Neuronal stem cell (in vitro differentiated cells): ENCODE data around the gene BCAS3.

Experiments used
- DNase-seq: peaks from one replicate; pipeline ENCODE4 v3.0.0-alpha.2; 2013; ENCODE audit warnings: low spot score
- H2AFZ ChIP-seq: one replicate; pipeline ENCODE4 v1.6.1; 2013; ENCODE audit warnings: mild to moderate bottlenecking, low read length, inconsistent platforms
- H2AK5ac ChIP-seq: 2 replicates; pipeline ENCODE4 v1.6.1; 2013; ENCODE audit warnings: low read depth, mild to moderate bottlenecking, inconsistent platforms, low read length, moderate library complexity, mixed read lengths
- H2BK120ac ChIP-seq: 2 replicates; pipeline ENCODE4 v1.6.1; 2013; ENCODE audit warnings: low read depth, mild to moderate bottlenecking, inconsistent platforms, low read length, moderate library complexity, mixed read lengths
- H2BK12ac ChIP-seq: one replicate; pipeline ENCODE4 v1.6.1; 2013; ENCODE audit warnings: low read length, inconsistent platforms
- H2BK15ac ChIP-seq: 2 replicates; pipeline ENCODE4 v1.6.1; 2013; ENCODE audit warnings: mild to moderate bottlenecking, low read length, inconsistent platforms, mixed read lengths
- H2BK5ac ChIP-seq: one replicate; pipeline ENCODE4 v1.6.1; 2013; ENCODE audit warnings: inconsistent platforms, mild to moderate bottlenecking, low read length, moderate library complexity
- H3K14ac ChIP-seq: one replicate; pipeline ENCODE4 v1.6.1; 2013; ENCODE audit warnings: low read length, inconsistent platforms
- H3K18ac ChIP-seq: 2 replicates; pipeline ENCODE4 v1.6.1; 2013; ENCODE audit warnings: low read length, inconsistent platforms
- H3K23ac ChIP-seq: 2 replicates; pipeline ENCODE4 v1.6.1; 2013; ENCODE audit warnings: low read depth, mild to moderate bottlenecking, mixed read lengths, low read length, inconsistent platforms; ENCODE audit not compliant: poor library complexity
- H3K27ac ChIP-seq: replicated peaks from 3 replicates; pipeline ENCODE4 v1.5.1; 2013; ENCODE audit warnings: low read length, inconsistent platforms
- H3K27me3 ChIP-seq, 3 experiments: 2 replicates each; pipeline ENCODE4 v1.6.1; 2013; ENCODE audit warnings: low read length in 3 of 3, mild to moderate bottlenecking in 2 of 3, inconsistent platforms in 1 of 3, low read depth in 1 of 3, mixed read lengths in 1 of 3, moderate library complexity in 1 of 3; ENCODE audit not compliant: control insufficient read depth in 3 of 3, insufficient read depth in 3 of 3
- H3K36me3 ChIP-seq, 2 donors: replicated peaks in 1 of 2; 2 replicates each; pipeline ENCODE4 v1.6.1; 2013; ENCODE audit warnings: low read length in 2 of 2; ENCODE audit not compliant: control insufficient read depth in 2 of 2, insufficient read depth in 2 of 2
- H3K4ac ChIP-seq: 2 replicates; pipeline ENCODE4 v1.6.1; 2013; ENCODE audit warnings: inconsistent platforms, mild to moderate bottlenecking, low read length, moderate library complexity
- H3K4me1 ChIP-seq, 2 donors: 1 replicate in 1 of 2; 2 replicates in 1 of 2; pipeline ENCODE4 v1.6.1; 2013; ENCODE audit warnings: low read length in 2 of 2, low read depth in 1 of 2; ENCODE audit not compliant: control insufficient read depth in 2 of 2, insufficient read depth in 1 of 2
- H3K4me2 ChIP-seq: one replicate; pipeline ENCODE4 v1.6.1; 2013; ENCODE audit warnings: mild to moderate bottlenecking, low read length, inconsistent platforms; ENCODE audit not compliant: insufficient read depth, poor library complexity, severe bottlenecking
- H3K4me3 ChIP-seq, 2 donors: 2 replicates each; pipeline ENCODE4 v1.5.1; 2013; ENCODE audit warnings: low read length in 2 of 2, mild to moderate bottlenecking in 2 of 2, inconsistent platforms in 1 of 2, moderate library complexity in 1 of 2
- H3K79me1 ChIP-seq: one replicate; pipeline ENCODE4 v1.6.1; 2013; ENCODE audit warnings: low read depth, mild to moderate bottlenecking, inconsistent platforms, low read length, moderate library complexity
- H3K9ac ChIP-seq: one replicate; pipeline ENCODE4 v1.6.1; 2013; ENCODE audit warnings: mild to moderate bottlenecking, low read depth, low read length, inconsistent platforms; ENCODE audit not compliant: poor library complexity
- H3K9me3 ChIP-seq, 2 donors: replicated peaks in 1 of 2; 2 replicates each; pipeline versions ENCODE3 to v1.6.1; 2013; ENCODE audit warnings: low read length in 2 of 2, mild to moderate bottlenecking in 2 of 2, inconsistent platforms in 1 of 2, low read depth in 1 of 2, mixed read lengths in 1 of 2, moderate library complexity in 1 of 2; ENCODE audit not compliant: control insufficient read depth in 2 of 2, insufficient read depth in 1 of 2
- H4K8ac ChIP-seq: one replicate; pipeline ENCODE4 v1.6.1; 2013; ENCODE audit warnings: low read depth, mild to moderate bottlenecking, inconsistent platforms, low read length, moderate library complexity
- H4K91ac ChIP-seq: one replicate; pipeline ENCODE4 v1.6.1; 2013; ENCODE audit warnings: low read length, low read depth, mild to moderate bottlenecking, inconsistent platforms; ENCODE audit not compliant: poor library complexity
- WGBS, 2 donors: extraction: QIAGEN DNeasy Blood & Tissue Kit; methylation state at CpG; one replicate each; pipeline ENCODE4 v1.1.7; 2013; ENCODE audit warnings: missing lambda C conversion rate in 2 of 2, mixed read lengths in 1 of 2; ENCODE audit not compliant: insufficient read length in 2 of 2, insufficient replicate concordance in 1 of 2; ENCODE audit errors: extremely low coverage in 2 of 2; 5-methylcytosine and 5-hydroxymethylcytosine counted together

The BCAS3 gene

GRCh38 chr17:61131585-61131984, 453.9 kb downstream of the BCAS3 start:
- no peak overlapping the region for H4K91ac ChIP-seq
- H2BK15ac ChIP-seq, result no peak overlapping the region
- no peak overlapping the region for H2BK120ac ChIP-seq
- no CpG with 5 or more reads among the region's 2 CpGs for WGBS, 2 donors
- H4K8ac ChIP-seq, result no peak overlapping the region
- H3K4me2 ChIP-seq, result no peak overlapping the region
- DNase-seq, result no peak
- no peaks in the 10 kb centered on the region for H3K27me3 ChIP-seq
- no peak overlapping the region for H3K9ac ChIP-seq
- H2BK12ac ChIP-seq, result no peak overlapping the region
- H3K23ac ChIP-seq, result no peak overlapping the region
- no peaks in the 10 kb centered on the region for H3K9me3 ChIP-seq
- H3K27ac ChIP-seq, result no peak overlapping the region
- no peak overlapping the region for H2AFZ ChIP-seq
- H2BK5ac ChIP-seq, result no peak overlapping the region
- H2AK5ac ChIP-seq, result no peak overlapping the region
- no peak overlapping the region for H3K4me3 ChIP-seq
- no peaks in the 10 kb centered on the region for H3K4me1 ChIP-seq
- no peak overlapping the region for H3K14ac ChIP-seq
- H3K79me1 ChIP-seq, result no peaks in the 10 kb centered on the region
- no peak overlapping the region for H3K18ac ChIP-seq
- H3K36me3 ChIP-seq, result no peaks in the 10 kb centered on the region
- H3K4ac ChIP-seq, result no peak overlapping the region

- no peaks in the 10 kb centered on the region for H3K79me1 ChIP-seq
- no peak overlapping the region for H3K14ac ChIP-seq
- H4K91ac ChIP-seq, result no peak overlapping the region
- H3K36me3 ChIP-seq, result no peaks in the 10 kb centered on the region
- H3K4me3 ChIP-seq, result no peak overlapping the region
- H4K8ac ChIP-seq, result no peak overlapping the region
- H2BK15ac ChIP-seq, result no peak overlapping the region
- H3K23ac ChIP-seq, result no peak overlapping the region
- no peak overlapping the region for H3K4ac ChIP-seq
- H3K18ac ChIP-seq, result no peak overlapping the region
- H2BK120ac ChIP-seq, result no peak overlapping the region
- WGBS, 2 donors, result no CpG with 5 or more reads among the region's 4 CpGs
- no peak overlapping the region for H2AFZ ChIP-seq
- H3K4me1 ChIP-seq, result no peaks in the 10 kb centered on the region
- no peaks in the 10 kb centered on the region for H3K9me3 ChIP-seq
- H3K27ac ChIP-seq, result no peak overlapping the region
- H3K27me3 ChIP-seq, result no peaks in the 10 kb centered on the region
- no peak for DNase-seq
- no peak overlapping the region for H2BK12ac ChIP-seq
- H2AK5ac ChIP-seq, result no peak overlapping the region
- no peak overlapping the region for H3K9ac ChIP-seq
- H3K4me2 ChIP-seq, result no peak overlapping the region
- no peak overlapping the region for H2BK5ac ChIP-seq
Measured at GRCh38 chr17:61132524-61132923, 454.9 kb downstream of the BCAS3 start.

DNA sequence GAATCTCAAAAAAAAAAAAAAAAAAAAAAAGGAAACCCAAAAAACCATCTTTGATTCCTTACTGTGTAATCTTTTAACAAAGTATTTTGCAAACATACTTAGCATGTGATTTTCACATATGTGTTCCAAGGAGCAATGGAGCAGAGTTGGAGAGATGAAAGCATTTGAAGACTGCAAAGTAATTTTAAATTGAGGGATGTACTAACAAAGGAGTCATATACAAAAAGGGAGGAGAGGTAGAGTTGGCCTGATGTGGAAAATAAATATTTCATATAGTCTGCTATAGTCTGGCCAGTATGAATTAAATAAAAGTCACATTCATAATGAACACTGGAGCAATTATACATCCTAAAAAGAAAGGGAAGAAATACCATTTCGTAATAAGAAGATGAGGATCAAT, 456.2 kb downstream of the BCAS3 start:
- Histone ChIP-seq H3K27ac (no peak overlapping the region), H3K18ac (no peak overlapping the region), H3K23ac (no peak overlapping the region), H2AK5ac (no peak overlapping the region), H2BK12ac (no peak overlapping the region), H3K36me3 (no peaks in the 10 kb centered on the region), H4K91ac (no peak overlapping the region), H2BK120ac (no peak overlapping the region), H2AFZ (no peak overlapping the region), H3K4me2 (no peak overlapping the region), H4K8ac (no peak overlapping the region), H2BK15ac (no peak overlapping the region), H2BK5ac (no peak overlapping the region), H3K14ac (no peak overlapping the region), H3K27me3 (no peaks in the 10 kb centered on the region), H3K79me1 (no peaks in the 10 kb centered on the region), H3K9ac (no peak overlapping the region), H3K4ac (no peak overlapping the region), H3K9me3 (no peaks in the 10 kb centered on the region), H3K4me3 (no peak overlapping the region), H3K4me1 (no peaks in the 10 kb centered on the region)
- WGBS, 2 donors, result no CpG with 5 or more reads among the region's 1 CpG
- no peak for DNase-seq

DNA sequence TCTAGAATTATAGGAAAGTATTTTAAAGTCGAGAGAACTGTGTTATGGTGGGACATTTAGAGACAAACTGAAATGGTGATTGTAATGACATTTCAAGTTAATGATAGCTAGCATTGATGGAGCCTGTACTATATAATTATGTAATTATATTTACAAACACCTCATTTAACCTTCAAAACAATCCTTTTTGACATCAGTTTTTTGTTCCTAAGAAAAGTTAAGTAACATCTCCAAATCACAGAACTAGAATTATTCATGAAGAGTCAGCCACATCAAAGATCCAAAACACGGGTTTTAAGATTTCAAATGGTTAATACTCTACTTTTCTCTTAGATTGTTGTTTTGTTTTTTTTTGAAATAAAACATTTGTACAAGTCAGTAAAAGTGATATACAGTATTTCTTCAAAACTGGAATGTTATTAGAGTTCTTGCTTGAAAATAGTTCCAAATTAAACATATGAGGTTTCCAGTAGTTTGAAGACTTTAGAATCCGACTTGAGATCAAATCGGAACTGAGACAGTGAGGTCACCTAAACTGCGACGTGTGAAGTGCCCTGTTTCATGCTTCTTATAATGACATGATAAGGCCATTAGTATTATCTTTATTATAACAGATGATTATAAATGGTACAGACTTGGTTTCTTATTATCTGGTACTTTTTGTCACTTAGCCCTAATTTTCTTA, 457.0 kb downstream of the BCAS3 start:
- no peak overlapping the region for H3K9ac ChIP-seq
- H3K79me1 ChIP-seq, result no peaks in the 10 kb centered on the region
- no peak for DNase-seq
- no peaks in the 10 kb centered on the region for H3K27me3 ChIP-seq
- H3K18ac ChIP-seq, result no peak overlapping the region
- H3K4me3 ChIP-seq, result no peak overlapping the region
- no peak overlapping the region for H2BK120ac ChIP-seq
- H2AK5ac ChIP-seq, result no peak overlapping the region
- H3K4me2 ChIP-seq, result no peak overlapping the region
- no peak overlapping the region for H4K8ac ChIP-seq
- H3K23ac ChIP-seq, result no peak overlapping the region
- no peaks in the 10 kb centered on the region for H3K36me3 ChIP-seq
- no peak overlapping the region for H3K14ac ChIP-seq
- H3K4me1 ChIP-seq, result no peaks in the 10 kb centered on the region
- H2BK12ac ChIP-seq, result no peak overlapping the region
- no peak overlapping the region for H2AFZ ChIP-seq
- 100% methylated on average over 1 of the region's 6 CpGs; no CpG with 5 or more reads in 1 of the 2 donors for WGBS, 2 donors
- H2BK5ac ChIP-seq, result no peak overlapping the region
- no peak overlapping the region for H3K27ac ChIP-seq
- no peak overlapping the region for H3K4ac ChIP-seq
- H4K91ac ChIP-seq, result no peak overlapping the region
- no peak overlapping the region for H2BK15ac ChIP-seq
- no peaks in the 10 kb centered on the region for H3K9me3 ChIP-seq
